Body of pancreas (tissue), 4 donors: Measurements from ENCODE around the gene PLEKHA7.

Source experiments
- POLR2A ChIP-seq, 3 donors: fragments of 450-650 bp; IDR thresholded peaks; one replicate each; pipeline ENCODE4 v1.6.1; 2016; ENCODE audit warnings: antibody characterized with exemption in 3 of 3, mild to moderate bottlenecking in 2 of 3
- TF ChIP-seq, protein P1 (sequence below), 7 experiments: fragments of 450-650 bp in 4 of 7; fragments of 200-600 bp in 3 of 7; sonication (generic) in 3 of 7; IDR thresholded peaks; one replicate each; pipeline ENCODE4 v1.5.1; 2016 to 2019; ENCODE audit warnings: antibody characterized with exemption in 7 of 7

DNA sequence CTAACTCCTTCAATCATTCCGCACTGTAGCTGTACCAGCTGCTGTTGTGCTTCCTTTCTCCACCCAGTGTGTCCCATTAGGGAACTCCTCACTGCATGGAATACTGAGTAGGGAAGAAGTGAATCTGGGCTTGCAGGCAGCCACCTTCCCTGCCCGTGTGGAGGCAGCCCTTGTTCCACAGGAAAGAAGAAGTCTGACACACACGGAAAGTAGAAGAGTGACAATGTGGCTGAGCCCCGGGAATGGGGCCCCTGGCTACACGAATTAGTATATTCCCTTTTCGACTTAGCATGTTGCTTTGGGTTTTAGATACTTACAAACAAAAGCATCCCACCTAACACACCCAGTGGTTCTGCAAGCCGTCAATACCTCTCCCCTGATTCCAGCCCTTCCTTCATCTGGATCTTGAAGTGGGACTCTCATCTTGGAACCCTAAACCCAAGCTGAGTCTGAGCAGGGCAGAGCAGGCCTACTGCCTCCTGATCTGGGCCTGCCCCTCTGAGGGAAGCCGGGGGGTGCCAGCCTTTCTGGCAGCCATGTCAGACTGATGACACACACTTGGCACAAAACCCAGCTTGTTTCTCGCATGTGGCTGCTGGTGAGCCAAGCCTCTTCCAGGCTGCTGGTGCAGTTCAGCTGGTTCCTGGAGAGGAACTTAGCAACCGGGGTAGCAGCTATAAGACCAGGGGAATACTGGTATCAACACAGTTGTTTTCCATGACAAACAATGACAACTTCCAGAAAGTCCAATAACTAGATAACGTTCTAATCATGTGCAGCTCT is 204.1 kb downstream of the PLEKHA7 start:
- TF ChIP-seq POLR2A (IDR thresholded peaks at IDR 0.05) = no peak
- TF ChIP-seq, protein P1, sequence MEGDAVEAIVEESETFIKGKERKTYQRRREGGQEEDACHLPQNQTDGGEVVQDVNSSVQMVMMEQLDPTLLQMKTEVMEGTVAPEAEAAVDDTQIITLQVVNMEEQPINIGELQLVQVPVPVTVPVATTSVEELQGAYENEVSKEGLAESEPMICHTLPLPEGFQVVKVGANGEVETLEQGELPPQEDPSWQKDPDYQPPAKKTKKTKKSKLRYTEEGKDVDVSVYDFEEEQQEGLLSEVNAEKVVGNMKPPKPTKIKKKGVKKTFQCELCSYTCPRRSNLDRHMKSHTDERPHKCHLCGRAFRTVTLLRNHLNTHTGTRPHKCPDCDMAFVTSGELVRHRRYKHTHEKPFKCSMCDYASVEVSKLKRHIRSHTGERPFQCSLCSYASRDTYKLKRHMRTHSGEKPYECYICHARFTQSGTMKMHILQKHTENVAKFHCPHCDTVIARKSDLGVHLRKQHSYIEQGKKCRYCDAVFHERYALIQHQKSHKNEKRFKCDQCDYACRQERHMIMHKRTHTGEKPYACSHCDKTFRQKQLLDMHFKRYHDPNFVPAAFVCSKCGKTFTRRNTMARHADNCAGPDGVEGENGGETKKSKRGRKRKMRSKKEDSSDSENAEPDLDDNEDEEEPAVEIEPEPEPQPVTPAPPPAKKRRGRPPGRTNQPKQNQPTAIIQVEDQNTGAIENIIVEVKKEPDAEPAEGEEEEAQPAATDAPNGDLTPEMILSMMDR (IDR thresholded peaks at IDR 0.05) = no peak
